ENCODE results near the gene DMTF1.

The DMTF1 gene

GRCh38 chr7:87148332-87148955 lies 3.8 kb upstream of the DMTF1 start:
- DNase-seq: no peak

DNA sequence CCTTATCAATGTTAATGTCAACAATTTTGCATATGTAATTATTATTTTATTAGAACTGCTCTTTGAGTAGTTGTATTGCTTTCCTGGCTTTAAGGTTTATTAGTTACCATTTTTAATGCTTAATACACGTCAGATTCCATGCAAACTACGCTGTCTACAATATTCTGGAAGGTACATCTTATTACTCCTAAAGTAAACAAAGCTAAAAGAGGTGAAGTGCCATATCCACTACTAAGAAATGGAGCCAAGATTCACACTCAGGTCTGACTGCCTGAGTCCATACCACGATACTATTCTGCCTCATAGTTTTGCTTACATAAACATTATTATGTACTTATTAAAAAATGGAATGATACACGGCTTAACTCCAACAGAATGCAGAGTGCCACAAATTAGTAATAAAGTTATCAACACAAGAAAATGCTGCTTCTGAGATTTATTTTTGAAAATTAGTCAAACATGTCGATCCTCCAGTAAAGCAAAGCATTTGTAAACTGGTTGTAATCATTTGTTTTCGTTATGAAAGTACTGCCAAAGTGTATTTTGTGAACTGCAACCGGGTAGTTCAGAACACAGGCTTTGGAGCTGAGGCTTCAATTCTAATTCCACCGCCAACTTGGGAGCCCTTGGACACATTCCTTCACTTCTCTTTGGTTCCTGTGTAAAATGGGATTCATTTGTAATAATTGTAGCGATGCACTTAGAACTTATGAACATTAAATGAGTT lies 1.1 kb upstream of the DMTF1 start:
- no peak for DNase-seq

DNA sequence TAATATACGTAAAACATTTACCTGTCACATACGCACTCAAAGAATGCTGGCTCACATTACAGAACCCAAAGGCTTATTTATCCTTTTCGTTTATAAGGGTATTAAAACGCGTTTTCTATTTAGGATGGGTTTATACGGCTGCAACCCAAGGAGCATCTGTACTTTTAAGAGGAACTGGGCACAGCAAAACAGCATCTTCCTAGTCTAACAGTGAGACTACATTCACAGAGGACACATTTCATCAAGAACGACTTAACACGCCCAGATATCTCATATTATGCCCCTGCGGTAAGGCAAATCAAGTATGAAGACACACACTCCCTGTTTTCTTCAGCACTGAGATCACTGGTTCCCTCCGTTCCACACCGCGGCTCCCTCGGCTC lies 533 bp upstream of the DMTF1 start:
- no peak for DNase-seq

DNA sequence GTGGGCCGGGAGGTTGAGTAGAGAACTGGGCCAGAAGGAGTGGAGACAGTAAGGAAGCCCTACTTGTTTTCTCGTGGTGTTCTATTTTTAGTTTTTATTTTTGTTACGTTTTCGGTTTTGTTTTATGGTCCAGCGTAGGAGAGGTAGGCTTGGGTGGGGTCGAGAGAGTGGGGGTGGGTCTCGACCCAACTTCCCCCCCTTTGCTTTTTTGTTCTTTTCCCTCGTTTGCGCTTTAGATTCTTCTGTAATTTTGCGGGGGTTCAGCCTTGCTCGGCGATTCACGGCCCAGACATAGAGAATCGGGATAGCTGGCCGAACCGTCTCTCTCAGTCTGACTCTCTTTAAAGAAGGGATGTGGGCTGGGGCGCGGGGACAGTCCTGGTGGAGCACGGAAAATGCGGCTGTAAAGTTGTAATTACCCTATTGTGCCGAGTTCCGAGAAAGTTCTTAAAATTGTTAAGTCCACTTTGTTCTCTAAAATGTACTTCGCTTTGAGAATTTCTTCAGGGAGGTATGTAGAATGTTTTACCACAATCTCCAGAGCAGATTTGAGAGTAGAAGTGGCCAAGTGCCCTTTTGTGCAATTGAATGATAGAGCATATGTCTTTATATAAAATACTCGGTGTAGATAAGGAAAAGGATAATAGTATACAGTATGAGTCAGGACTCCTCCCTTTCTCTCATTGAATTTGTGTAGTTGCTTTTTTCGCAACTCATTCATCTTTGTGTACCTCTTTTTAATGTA lies 816 bp downstream of the DMTF1 start:
- peak; percentile 35 for DNase-seq

DNA sequence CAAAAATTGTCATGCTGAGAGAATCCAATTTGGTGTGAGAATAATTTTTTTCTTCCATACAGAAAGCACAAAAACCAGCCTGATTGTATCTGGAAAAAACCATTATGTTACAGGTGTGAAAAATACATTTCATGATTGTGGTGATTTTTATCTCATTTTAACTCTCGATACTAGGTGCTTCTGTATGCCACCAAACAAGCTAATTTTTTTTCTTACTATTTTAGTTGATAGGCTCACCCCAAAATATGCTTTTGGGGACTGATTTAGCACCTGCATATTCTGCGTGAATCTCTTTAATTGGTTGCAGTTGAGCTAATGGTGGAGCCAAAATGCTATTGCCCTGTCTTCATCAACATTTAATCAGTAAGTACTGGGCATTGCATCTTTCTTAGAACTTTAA lies 1.9 kb downstream of the DMTF1 start:
- no peak for DNase-seq

- DNase-seq: no peak
Measured at GRCh38 chr7:87154569-87154968, 2.3 kb downstream of the DMTF1 start.

- DNase-seq: no peak
Measured at GRCh38 chr7:87155788-87156187, 3.5 kb downstream of the DMTF1 start.

- DNase-seq: no peak
Measured at GRCh38 chr7:87156709-87157108, 4.5 kb downstream of the DMTF1 start.

DNA sequence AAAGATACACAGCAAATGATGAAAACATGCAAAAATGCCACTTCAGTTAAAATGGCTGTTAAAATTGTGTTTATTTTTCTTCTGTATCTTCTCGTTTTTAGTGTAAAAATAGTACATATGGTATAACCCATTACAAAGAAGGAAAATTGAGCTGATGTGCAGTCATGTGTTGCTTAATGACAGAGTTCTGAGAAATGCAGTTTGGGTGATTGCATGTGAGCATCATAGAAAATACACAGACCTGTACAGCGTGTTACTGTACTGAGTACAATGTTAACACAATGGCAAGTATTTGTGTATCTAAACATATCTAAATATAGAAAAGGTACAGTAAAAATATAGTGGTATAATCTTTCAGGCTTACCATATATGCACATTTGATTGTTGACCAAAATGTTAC lies 7.3 kb downstream of the DMTF1 start:
- DNase-seq: no peak

DNA sequence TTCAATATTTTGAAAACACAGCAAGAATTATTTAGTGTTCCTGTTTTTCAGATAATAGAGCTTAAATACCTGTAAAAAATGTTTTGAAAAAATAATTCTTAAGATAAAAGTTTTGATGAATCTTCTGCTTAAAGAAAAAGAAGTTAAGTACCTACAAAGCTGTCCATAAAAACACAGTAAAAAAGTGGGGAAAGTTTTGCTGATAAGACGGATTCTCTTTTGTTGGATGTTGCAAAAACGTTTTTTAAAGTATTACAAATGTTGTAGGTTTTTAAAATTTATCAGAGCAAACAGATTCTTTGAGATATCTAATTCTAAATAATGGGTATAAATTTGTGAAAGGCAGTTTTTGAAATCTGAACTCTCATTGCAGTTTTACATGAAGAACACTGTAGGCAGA lies 12.2 kb downstream of the DMTF1 start:
- DNase-seq: no peak

- DNase-seq: no peak
Measured at GRCh38 chr7:87170828-87171227, 18.6 kb downstream of the DMTF1 start.

DNA sequence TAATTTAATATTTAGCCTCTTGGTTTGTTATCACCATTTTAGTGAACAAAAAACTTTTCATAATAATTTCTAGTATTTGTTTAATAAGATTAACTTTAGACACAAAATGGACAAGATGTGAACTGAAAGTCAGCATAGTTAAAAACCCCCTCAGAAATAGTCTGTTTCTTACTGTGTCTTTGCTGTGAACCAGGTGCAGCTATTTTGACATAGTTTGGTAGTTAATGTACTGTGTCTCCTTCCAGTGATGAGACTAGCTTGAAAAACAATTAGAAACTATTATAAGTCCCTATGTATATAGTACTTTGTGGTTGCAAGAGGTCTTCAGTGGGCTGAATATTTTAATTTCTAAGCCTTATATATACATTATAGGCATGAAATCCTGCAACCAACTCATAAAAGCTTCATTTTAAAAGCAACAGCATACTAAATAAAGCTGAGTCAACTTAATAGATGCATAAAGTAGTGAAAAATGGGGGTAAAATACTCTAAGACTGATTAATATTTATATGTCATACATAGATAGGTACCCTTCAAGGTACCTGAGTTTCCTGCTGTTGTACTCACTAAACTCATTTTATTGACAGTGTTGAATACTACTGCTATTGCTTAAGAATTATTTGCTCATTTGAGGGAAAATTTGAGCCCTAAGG lies 19.2 kb downstream of the DMTF1 start:
- no peak for DNase-seq

DNA sequence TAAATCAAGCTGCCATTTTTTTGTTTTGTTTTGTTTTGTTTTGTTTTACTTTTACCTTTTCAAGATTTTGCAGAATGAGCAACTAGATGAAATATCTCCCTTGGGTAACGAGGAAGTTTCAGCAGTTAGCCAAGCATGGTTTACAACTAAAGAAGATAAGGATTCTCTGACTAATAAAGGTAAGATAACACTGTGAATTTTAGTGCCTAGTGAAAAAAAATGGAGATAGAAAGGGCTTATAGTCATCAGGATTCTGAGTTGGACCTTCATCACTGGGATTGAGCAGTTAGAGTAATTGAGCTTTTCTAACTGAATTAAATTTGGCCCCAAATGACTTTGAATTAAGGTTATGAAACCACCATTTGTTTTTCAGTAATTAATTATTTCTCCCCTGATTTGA lies 21.2 kb downstream of the DMTF1 start:
- no peak for DNase-seq

DNA sequence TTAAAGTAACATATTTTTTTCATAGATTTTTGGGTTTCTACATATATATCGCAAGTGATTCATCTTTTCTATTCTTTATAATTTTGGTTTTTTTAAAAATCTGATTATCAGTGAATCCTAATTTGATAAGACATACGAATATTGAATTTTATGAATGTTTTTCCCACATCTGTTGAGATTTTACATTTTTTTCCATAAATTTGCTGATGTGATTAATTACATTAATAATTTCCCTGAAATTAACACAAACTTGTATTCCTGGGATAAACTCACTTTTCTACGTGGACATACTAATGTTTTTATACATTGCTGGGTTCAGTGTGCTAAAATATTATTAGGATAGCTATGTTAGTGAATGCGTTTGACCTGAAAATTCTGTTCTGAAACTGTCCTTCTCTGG lies 26.1 kb downstream of the DMTF1 start:
- DNase-seq: no peak

DNA sequence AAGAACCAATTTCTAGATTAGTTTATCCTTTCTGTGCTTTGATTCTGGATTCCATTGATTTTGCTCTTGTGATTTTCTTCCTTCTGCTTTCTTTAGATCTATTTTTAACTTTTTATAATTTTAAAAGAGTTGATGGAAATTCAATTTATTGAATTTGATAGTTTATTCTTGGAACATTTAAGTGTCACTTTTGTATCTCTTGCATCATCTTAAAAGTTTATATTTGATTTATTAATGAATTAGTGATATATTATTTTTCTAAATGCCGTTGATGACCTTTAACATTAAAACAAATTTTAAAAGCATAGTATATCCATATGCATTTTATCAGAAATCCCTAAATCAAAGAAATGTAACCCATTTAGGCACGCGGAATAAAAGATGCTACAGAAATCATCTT lies 26.9 kb downstream of the DMTF1 start:
- DNase-seq: no peak

DNA sequence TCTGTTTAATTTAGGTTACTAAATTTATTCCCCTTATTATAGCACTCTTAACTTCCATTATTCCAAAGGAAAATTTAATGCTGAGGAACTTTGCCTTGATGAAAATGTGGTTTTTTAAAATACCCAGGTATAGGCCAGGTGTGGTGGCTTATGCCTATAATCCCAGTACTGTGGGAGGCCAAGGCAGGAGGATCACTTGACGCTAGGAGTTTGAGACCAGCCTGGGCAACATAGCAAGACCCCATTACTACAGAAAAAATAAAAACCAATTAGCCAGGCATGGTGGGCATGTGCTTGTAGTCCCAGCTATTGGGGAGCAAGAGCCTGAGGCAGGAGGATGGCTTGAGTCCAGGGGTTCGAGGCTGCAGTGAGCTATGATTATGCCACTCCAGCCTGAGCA lies 34.9 kb downstream of the DMTF1 start:
- DNase-seq: no peak

GRCh38 chr7:87188930-87189329 lies 36.7 kb downstream of the DMTF1 start:
- DNase-seq: no peak

- no peak for DNase-seq
Measured at GRCh38 chr7:87190783-87191182, 38.5 kb downstream of the DMTF1 start.

DNA sequence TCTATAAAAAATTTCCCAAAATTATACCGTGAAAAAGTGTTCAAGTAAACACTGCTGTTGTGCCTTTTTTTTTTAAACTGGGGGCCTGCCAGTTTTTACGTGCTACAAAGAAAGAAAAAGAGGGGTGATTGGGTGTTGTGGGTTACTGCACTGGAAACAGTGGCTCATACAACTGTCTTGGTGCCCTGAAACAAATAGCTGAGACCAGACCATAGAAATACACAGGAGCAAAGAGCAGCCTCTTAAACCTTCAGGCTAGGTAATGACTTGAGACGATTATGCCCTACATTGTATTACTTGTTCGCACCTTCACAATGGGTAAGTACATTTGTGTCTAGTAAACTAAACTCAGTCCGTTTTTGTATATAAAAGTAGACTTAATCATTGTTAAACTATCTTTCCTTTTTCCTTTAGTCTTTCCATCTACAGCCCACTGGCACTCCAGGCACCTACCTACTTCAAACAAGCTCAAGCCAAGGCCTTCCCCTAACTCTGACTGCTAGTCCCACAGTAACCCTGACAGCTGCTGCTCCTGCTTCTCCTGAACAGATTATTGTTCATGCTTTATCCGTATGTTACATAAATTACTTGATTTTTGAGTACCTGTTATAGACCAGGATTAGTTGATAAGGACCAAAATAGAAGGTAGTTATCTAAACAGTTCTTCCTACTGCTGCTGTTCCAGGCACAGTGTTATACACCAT lies 40.7 kb downstream of the DMTF1 start:
- DNase-seq: no peak

DNA sequence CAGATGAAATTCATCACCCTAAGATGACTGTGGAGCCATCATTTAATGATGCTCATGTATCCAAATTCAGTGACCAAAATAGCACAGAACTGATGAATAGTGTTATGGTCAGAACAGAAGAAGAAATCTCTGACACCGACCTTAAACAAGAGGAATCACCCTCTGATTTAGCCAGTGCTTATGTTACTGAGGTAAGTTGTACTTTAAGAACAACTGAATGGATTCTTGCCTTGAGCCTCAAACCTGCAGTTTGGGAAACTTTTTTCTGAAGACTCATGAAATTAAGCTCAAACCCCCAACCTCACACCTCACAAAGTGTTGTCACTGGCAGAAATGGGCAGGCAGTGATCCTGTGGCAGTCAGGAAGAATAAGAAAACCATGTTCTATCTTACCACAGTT lies 41.7 kb downstream of the DMTF1 start:
- no peak for DNase-seq

DNA sequence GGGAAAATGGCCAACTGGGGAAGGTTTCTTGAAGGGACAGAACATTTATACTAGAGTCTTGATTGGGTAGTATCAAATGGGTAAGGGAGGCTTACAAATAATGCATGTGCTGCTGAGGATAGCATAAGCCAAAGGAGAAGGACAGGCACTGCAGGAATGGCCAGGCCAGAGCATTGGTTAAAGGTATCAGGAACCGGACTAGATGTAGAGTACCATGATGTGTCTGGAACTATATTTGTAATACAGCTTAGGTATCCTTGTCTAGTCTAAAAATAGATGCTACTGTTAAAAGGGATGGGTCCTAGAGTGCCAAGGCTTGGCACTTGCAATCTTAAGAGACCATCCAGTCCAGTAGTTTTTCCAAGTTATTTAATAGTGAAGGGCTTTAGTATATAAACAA lies 47.0 kb downstream of the DMTF1 start:
- DNase-seq: no peak

DNA sequence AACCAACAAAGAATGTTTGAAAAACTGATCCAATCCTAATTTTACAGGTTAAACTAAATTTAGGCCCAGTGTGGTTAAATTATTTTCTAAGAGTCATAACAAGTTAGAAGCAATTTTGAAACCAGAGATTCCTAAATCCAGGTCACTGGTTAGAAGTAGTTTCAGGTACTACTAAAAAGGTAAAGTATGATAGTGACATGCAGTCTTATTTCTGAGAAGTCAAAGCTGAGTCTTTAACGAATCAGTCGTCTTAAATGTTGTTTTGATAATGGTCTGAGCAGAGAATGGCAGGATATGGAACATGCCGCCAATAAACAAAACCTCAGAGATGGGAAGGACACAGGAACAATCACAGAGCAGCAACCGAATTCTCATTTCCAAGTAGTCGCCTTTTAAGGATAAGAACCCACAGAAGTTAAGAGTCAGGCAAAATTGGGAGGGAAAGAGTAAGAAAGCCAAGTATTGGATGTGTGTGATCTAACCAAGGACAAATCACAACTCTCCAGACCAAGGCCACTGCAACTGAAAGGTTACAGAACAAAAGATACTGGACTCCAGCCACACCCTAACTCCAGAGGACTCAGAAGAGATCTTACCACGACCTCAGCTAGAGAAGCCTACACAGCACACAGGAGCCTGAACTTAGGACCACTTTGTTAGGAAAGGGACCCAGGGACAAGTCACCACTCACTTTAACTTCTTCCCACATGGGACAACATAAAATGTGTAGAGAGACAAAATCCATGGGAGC lies 47.6 kb downstream of the DMTF1 start:
- DNase-seq: no peak

Data from stimulated activated CD4-positive, alpha-beta T cell treated with anti-CD3 and anti-CD28 coated beads, Interleukin-4, amount 100 ng/mL, for 24 hours (primary cell).